H1 (cell line): ENCODE results near the gene FRMPD2. TPM values are rescaled to one million over a fixed set of nuclear protein-coding genes. Genes with fewer than 3 reads are reported as not detected.

Experiments used
- CTCF ChIA-PET: fragments of 300-600 bp; sonication (Branson Sonifier 250); formaldehyde crosslinking; loops from one replicate; lab custom pipeline; 2021; ENCODE audit not compliant: partially characterized antibody; lab: Charles Lee
- POLR2A ChIA-PET: fragments of 300-600 bp; sonication (Branson Sonifier 250); formaldehyde crosslinking; loops from one replicate; lab custom pipeline; 2021; ENCODE audit warnings: inconsistent platforms; ENCODE audit not compliant: partially characterized antibody; lab: Charles Lee
- DNase-seq, 2 experiments: peaks; one replicate each; pipeline versions ENCODE4 v3.0.0 to v3.0.0-alpha.2; 2010 to 2022; ENCODE audit warnings: low spot score in 2 of 2, low read depth in 1 of 2, mixed read lengths in 1 of 2
- FAIRE-seq: peaks from 2 replicates; lab custom pipeline; 2011; peaks lifted over from hg19 to GRCh38; lab: Jason Lieb, UNC
- H2AFZ ChIP-seq: 2 replicates; pipeline ENCODE4 v1.8.1; 2012; ENCODE audit warnings: low read length, inconsistent platforms
- H2AK5ac ChIP-seq: 2 replicates; pipeline ENCODE4 v1.6.1; 2013; ENCODE audit warnings: low read depth, low read length
- H2BK120ac ChIP-seq: replicated peaks from 2 replicates; pipeline ENCODE3; 2013; ENCODE audit warnings: low read depth, low read length, inconsistent platforms
- H2BK12ac ChIP-seq: 2 replicates; pipeline ENCODE4 v1.6.1; 2013; ENCODE audit warnings: low read depth, low read length
- H2BK15ac ChIP-seq: 2 replicates; pipeline ENCODE4 v1.6.1; 2013; ENCODE audit warnings: low read length
- H2BK20ac ChIP-seq: 2 replicates; pipeline ENCODE4 v1.6.1; 2013; ENCODE audit warnings: low read length
- H2BK5ac ChIP-seq: 2 replicates; pipeline ENCODE4 v1.6.1; 2013; ENCODE audit warnings: low read depth, low read length
- H3K14ac ChIP-seq: 2 replicates; pipeline ENCODE4 v1.6.1; 2013; ENCODE audit warnings: inconsistent platforms; ENCODE audit not compliant: insufficient read length
- H3K18ac ChIP-seq: 2 replicates; pipeline ENCODE4 v1.6.1; 2013; ENCODE audit warnings: low read length; ENCODE audit errors: extremely low read depth
- H3K23ac ChIP-seq: 2 replicates; pipeline ENCODE4 v1.6.1; 2013; ENCODE audit warnings: inconsistent platforms; ENCODE audit not compliant: insufficient read length
- H3K23me2 ChIP-seq: 2 replicates; pipeline ENCODE4 v1.6.1; 2013; ENCODE audit warnings: low read depth, low read length
- H3K27ac ChIP-seq: 2 replicates; pipeline ENCODE4 v1.6.1; 2011; ENCODE audit warnings: low read depth, low read length, inconsistent platforms
- H3K27me3 ChIP-seq, 4 experiments: replicated peaks in 1 of 4; 1 replicate in 1 of 4; 2 replicates in 3 of 4; pipeline versions ENCODE4 v1.6.1 to v1.8.1; 2011 to 2013; ENCODE audit warnings: low read length in 3 of 4, mild to moderate bottlenecking in 3 of 4, inconsistent platforms in 2 of 4, mixed read lengths in 2 of 4, moderate library complexity in 1 of 4; ENCODE audit not compliant: control insufficient read depth in 3 of 4, insufficient read depth in 3 of 4; ENCODE audit errors: extremely low read depth in 1 of 4
- H3K36me3 ChIP-seq, 4 experiments: 2 replicates each; pipeline versions ENCODE4 v1.6.1 to v1.8.1; 2011 to 2013; ENCODE audit warnings: mild to moderate bottlenecking in 4 of 4, low read length in 3 of 4, moderate library complexity in 2 of 4, control low read depth in 1 of 4, inconsistent platforms in 1 of 4; ENCODE audit not compliant: insufficient read depth in 4 of 4, control insufficient read depth in 2 of 4
- H3K4ac ChIP-seq: replicated peaks from 2 replicates; pipeline ENCODE3; 2013; ENCODE audit warnings: low read length, low read depth, mixed read lengths, inconsistent platforms; ENCODE audit not compliant: insufficient read length
- H3K4me1 ChIP-seq, 4 experiments: replicated peaks in 1 of 4; 1 replicate in 1 of 4; 2 replicates in 3 of 4; pipeline versions ENCODE4 v1.6.1 to v1.8.1; 2011 to 2013; ENCODE audit warnings: low read length in 3 of 4, inconsistent platforms in 2 of 4, mixed read lengths in 1 of 4; ENCODE audit not compliant: insufficient read depth in 4 of 4, control insufficient read depth in 3 of 4
- H3K4me2 ChIP-seq, 2 experiments: 2 replicates each; pipeline versions ENCODE4 v1.6.1 to v1.8.1; 2011 to 2013; ENCODE audit warnings: low read depth in 2 of 2, low read length in 2 of 2, control low read depth in 1 of 2, inconsistent platforms in 1 of 2, mild to moderate bottlenecking in 1 of 2; ENCODE audit not compliant: insufficient read depth in 1 of 2
- H3K4me3 ChIP-seq, 4 experiments: fragments of 200-600, 300-600 bp in 1 of 4; sonication (generic), shearing (Covaris generic), sonication (Bioruptor Twin) in 1 of 4; 2 replicates each; pipeline versions ENCODE4 v1.5.1 to v1.8.1; 2011 to 2016; ENCODE audit warnings: low read length in 4 of 4, low read depth in 3 of 4, control low read depth in 2 of 4, inconsistent platforms in 2 of 4, mild to moderate bottlenecking in 2 of 4, mixed read lengths in 1 of 4, moderate library complexity in 1 of 4; ENCODE audit not compliant: insufficient read depth in 2 of 4; ENCODE audit errors: extremely low read depth in 1 of 4
- H3K56ac ChIP-seq: replicated peaks from 2 replicates; pipeline ENCODE3; 2013; ENCODE audit warnings: low read depth, mild to moderate bottlenecking, mixed read lengths, low read length, inconsistent platforms; ENCODE audit not compliant: insufficient read length
- H3K79me1 ChIP-seq: 2 replicates; pipeline ENCODE4 v1.6.1; 2013; ENCODE audit warnings: low read depth, low read length, control low read depth
- H3K79me2 ChIP-seq, 2 experiments: 2 replicates each; pipeline versions ENCODE4 v1.6.1 to v1.8.1; 2012 to 2013; ENCODE audit warnings: low read length in 2 of 2, mild to moderate bottlenecking in 2 of 2, inconsistent platforms in 1 of 2; ENCODE audit not compliant: insufficient read depth in 2 of 2, control insufficient read depth in 1 of 2
- H3K9ac ChIP-seq, 4 experiments: replicated peaks in 1 of 4; 1 replicate in 1 of 4; 2 replicates in 3 of 4; pipeline versions ENCODE4 v1.6.1 to v1.8.1; 2011 to 2013; ENCODE audit warnings: low read depth in 3 of 4, low read length in 3 of 4, control low read depth in 2 of 4, mild to moderate bottlenecking in 2 of 4, moderate library complexity in 2 of 4, inconsistent platforms in 1 of 4; ENCODE audit errors: extremely low read depth in 1 of 4
- H3K9me3 ChIP-seq, 2 experiments: 2 replicates each; pipeline versions ENCODE4 v1.6.1 to v1.8.1; 2012 to 2013; ENCODE audit warnings: mild to moderate bottlenecking in 2 of 2, moderate library complexity in 2 of 2, control low read depth in 1 of 2, inconsistent platforms in 1 of 2, low read depth in 1 of 2, low read length in 1 of 2, mixed read lengths in 1 of 2; ENCODE audit not compliant: insufficient read depth in 2 of 2
- H4K20me1 ChIP-seq, 2 experiments: replicated peaks in 1 of 2; 2 replicates each; pipeline versions ENCODE3 to v1.8.1; 2011 to 2013; ENCODE audit warnings: inconsistent platforms in 2 of 2, low read length in 2 of 2, mild to moderate bottlenecking in 1 of 2; ENCODE audit not compliant: insufficient read depth in 2 of 2, control insufficient read depth in 1 of 2
- H4K5ac ChIP-seq: 2 replicates; pipeline ENCODE4 v1.6.1; 2013; ENCODE audit warnings: low read length, low read depth, mixed read lengths, inconsistent platforms; ENCODE audit not compliant: insufficient read length
- H4K8ac ChIP-seq: 2 replicates; pipeline ENCODE4 v1.8.0; 2013; ENCODE audit warnings: mild to moderate bottlenecking, moderate library complexity, low read length, inconsistent platforms; ENCODE audit not compliant: insufficient read depth; ENCODE audit errors: extremely low read depth
- H4K91ac ChIP-seq: replicated peaks from 2 replicates; pipeline ENCODE3; 2013; ENCODE audit warnings: low read length, mixed read lengths, inconsistent platforms; ENCODE audit not compliant: insufficient read length
- GABPA ChIP-seq: IDR thresholded peaks from 2 replicates; pipeline ENCODE4 v1.6.1; 2011; ENCODE audit warnings: mild to moderate bottlenecking, low read length, moderate library complexity, borderline replicate concordance; ENCODE audit not compliant: insufficient read depth
- NANOG ChIP-seq: IDR thresholded peaks from 2 replicates; pipeline ENCODE4 v1.6.1; 2011; ENCODE audit warnings: low read length, low read depth, mild to moderate bottlenecking, inconsistent platforms; ENCODE audit not compliant: insufficient read depth, poor library complexity, severe bottlenecking
- NRF1 ChIP-seq: IDR thresholded peaks from 2 replicates; pipeline ENCODE4 v1.6.1; 2011; ENCODE audit warnings: mild to moderate bottlenecking, low read depth, low read length, improper control_type of control experiment
- POU5F1 ChIP-seq: IDR thresholded peaks from 2 replicates; pipeline ENCODE4 v1.6.1; 2011; ENCODE audit warnings: low read depth, mild to moderate bottlenecking, low read length, moderate library complexity
- RAD21 ChIP-seq, 2 experiments: IDR thresholded peaks in 1 of 2; conservative IDR thresholded peaks in 1 of 2; 2 replicates each; pipeline ENCODE4 v1.6.1; 2011; ENCODE audit warnings: low read depth in 2 of 2, low read length in 2 of 2, improper control_type of control experiment in 1 of 2, inconsistent platforms in 1 of 2, mild to moderate bottlenecking in 1 of 2, moderate library complexity in 1 of 2
- RXRA ChIP-seq: IDR thresholded peaks from 2 replicates; pipeline ENCODE4 v1.6.1; 2011; ENCODE audit warnings: low read depth, mild to moderate bottlenecking, low read length, moderate library complexity; ENCODE audit not compliant: insufficient read depth
- SP2 ChIP-seq: IDR thresholded peaks from 2 replicates; pipeline ENCODE4 v1.6.1; 2012; ENCODE audit warnings: mild to moderate bottlenecking, low read length, inconsistent platforms
- WGBS, 2 experiments: shearing (Covaris generic) in 1 of 2; methylation state at CpG; one replicate each; pipeline versions ENCODE4 v1.1.6 to v1.1.7; 2013 to 2015; ENCODE audit warnings: low lambda C conversion rate in 2 of 2, mixed read lengths in 2 of 2, inconsistent platforms in 1 of 2, low coverage in 1 of 2, missing lambda C conversion rate in 1 of 2; ENCODE audit not compliant: insufficient replicate concordance in 2 of 2, insufficient coverage in 1 of 2, insufficient read length in 1 of 2; ENCODE audit errors: extremely low coverage in 1 of 2, missing lambda C conversion rate in 1 of 2; 5-methylcytosine and 5-hydroxymethylcytosine counted together
- polyA plus RNA-seq, 7 experiments: library from polyadenylated mRNA; depleted of rRNA in 3 of 7; stranded (reverse) in 5 of 7; unstranded in 2 of 7; fragments of >200 nt in 5 of 7; fragments of 200-250 nt in 2 of 7; gene quantifications; 1 replicate in 5 of 7; 2 replicates in 1 of 7; 4 replicates in 1 of 7; pipeline versions ENCODE4 v1.2.1 to v1.2.3, GENCODE V29; 2011 to 2013; ENCODE audit warnings: missing spikeins in 2 of 7, mixed read lengths in 2 of 7
- total RNA-seq: library from RNA; stranded (reverse); fragmentation: NEBNext Ultra II Directional; extraction: Animal tissue kit (Norgen Biotek cat#: 25700); gene quantifications from 2 replicates; pipeline ENCODE4 v1.2.1, GENCODE V29; 2021

The FRMPD2 gene
- total and polyA plus RNA-seq, 2 of the 8 experiments (the other 6 are each of a cell fraction or from before 2014, with no cell fraction given) = 0.07 to 0.47 TPM

GRCh38 chr10:48287417-48288391 is 13.2 kb upstream of the FRMPD2 start:
- Histone ChIP-seq H3K56ac (no peak overlapping the region), H3K27ac (no peak overlapping the region), H2BK12ac (no peak overlapping the region), H3K4me2 (no peak overlapping the region), H3K23me2 (no peaks in the 10 kb centered on the region), H2BK120ac (no peak overlapping the region), H3K9me3 (peaks cover 8 to 14% of the 10 kb centered on the region in 2 experiments; a peak in 3 of 4 replicates), H3K79me2 (no peaks in the 10 kb centered on the region), H3K18ac (no peak overlapping the region), H2BK20ac (no peak overlapping the region), H4K91ac (no peak overlapping the region), H3K79me1 (no peaks in the 10 kb centered on the region), H3K27me3 (no peaks in the 10 kb centered on the region), H4K8ac (no peak overlapping the region), H4K20me1 (no peaks in the 10 kb centered on the region), H3K14ac (no peak overlapping the region), H3K4me1 (no peaks in the 10 kb centered on the region), H2AK5ac (no peak overlapping the region), H3K9ac (no peak overlapping the region), H3K4ac (no peak overlapping the region), H3K23ac (no peak overlapping the region), H2AFZ (peak overlapping the region; percentile 9; the same call in 1 of the 2 replicates), H3K4me3 (no peak overlapping the region), H2BK5ac (no peak overlapping the region), H4K5ac (no peak overlapping the region), H2BK15ac (no peak overlapping the region), H3K36me3 (no peaks in the 10 kb centered on the region)
- no peak for FAIRE-seq
- 93% methylated on average over 13 of the region's 13 CpGs; no CpG with 5 or more reads in 1 of the 2 experiments for WGBS, 2 experiments
- CTCF ChIA-PET = interaction anchor here (0.6 to 4.9 kb wide), 10 partner anchors 8 to 1871 kb away, joined by 3 to 27 read pairs (median 4); partner anchors contain the start of gene FRMPD2
- POLR2A ChIA-PET = no interaction called here
- no peak for DNase-seq
- TF ChIP-seq SP2 = no peak
- no peak for TF ChIP-seq RAD21 (IDR thresholded peaks at IDR 0.05 in 1 of 2, conservative IDR thresholded peaks at IDR 0.05 in 1 of 2; ENCODE audit: low read depth in 2 of 2, low read length in 2 of 2)
- TF ChIP-seq POU5F1 = no peak
- TF ChIP-seq GABPA = no peak
- no peak for TF ChIP-seq RXRA
- no peak for TF ChIP-seq NRF1
- TF ChIP-seq NANOG = no peak
